NB4 (cell line): Measurements from ENCODE around the gene RGS6.

Source experiments
- CTCF ChIP-seq: IDR thresholded peaks from one replicate; pipeline ENCODE4 v1.5.1; 2012; ENCODE audit warnings: low read depth, low read length
- MAX ChIP-seq: IDR thresholded peaks from 2 replicates; pipeline ENCODE4 v1.6.1; 2011; ENCODE audit warnings: low read depth, low read length
- POLR2A ChIP-seq: IDR thresholded peaks from 2 replicates; pipeline ENCODE4 v1.6.1; 2011; ENCODE audit warnings: mild to moderate bottlenecking; ENCODE audit not compliant: insufficient read length; ENCODE audit errors: extremely low read depth

GRCh38 chr14:72141084-72141483 is 208.9 kb downstream of the RGS6 start:
- TF ChIP-seq POLR2A: no peak
- no peak for TF ChIP-seq CTCF
- no peak for TF ChIP-seq MAX
